ENCODE data around the gene NCOA5.

GRCh38 chr20:46118481-46119020 is 28.8 kb upstream of the NCOA5 start:
- TF ChIP-seq, protein P1, sequence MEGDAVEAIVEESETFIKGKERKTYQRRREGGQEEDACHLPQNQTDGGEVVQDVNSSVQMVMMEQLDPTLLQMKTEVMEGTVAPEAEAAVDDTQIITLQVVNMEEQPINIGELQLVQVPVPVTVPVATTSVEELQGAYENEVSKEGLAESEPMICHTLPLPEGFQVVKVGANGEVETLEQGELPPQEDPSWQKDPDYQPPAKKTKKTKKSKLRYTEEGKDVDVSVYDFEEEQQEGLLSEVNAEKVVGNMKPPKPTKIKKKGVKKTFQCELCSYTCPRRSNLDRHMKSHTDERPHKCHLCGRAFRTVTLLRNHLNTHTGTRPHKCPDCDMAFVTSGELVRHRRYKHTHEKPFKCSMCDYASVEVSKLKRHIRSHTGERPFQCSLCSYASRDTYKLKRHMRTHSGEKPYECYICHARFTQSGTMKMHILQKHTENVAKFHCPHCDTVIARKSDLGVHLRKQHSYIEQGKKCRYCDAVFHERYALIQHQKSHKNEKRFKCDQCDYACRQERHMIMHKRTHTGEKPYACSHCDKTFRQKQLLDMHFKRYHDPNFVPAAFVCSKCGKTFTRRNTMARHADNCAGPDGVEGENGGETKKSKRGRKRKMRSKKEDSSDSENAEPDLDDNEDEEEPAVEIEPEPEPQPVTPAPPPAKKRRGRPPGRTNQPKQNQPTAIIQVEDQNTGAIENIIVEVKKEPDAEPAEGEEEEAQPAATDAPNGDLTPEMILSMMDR (IDR thresholded peaks at IDR 0.05), result no peak
- TF ChIP-seq POLR2AphosphoS5 (IDR thresholded peaks at IDR 0.05), result no peak
- TF ChIP-seq POLR2A (IDR thresholded peaks at IDR 0.05), result no peak
